Mononuclear cell (primary cell): ENCODE results near the gene PDHB. TPM values are rescaled to one million over a fixed set of nuclear protein-coding genes. Genes with fewer than 3 reads are reported as not detected.

Source experiments
- H3K27me3 ChIP-seq: 2 replicates; pipeline ENCODE4 v1.6.0; 2011; ENCODE audit warnings: low read length, control low read depth; ENCODE audit not compliant: insufficient read depth
- H3K4me1 ChIP-seq: 2 replicates; pipeline ENCODE4 v1.5.1; 2011; ENCODE audit warnings: mild to moderate bottlenecking, low read length, control low read depth; ENCODE audit not compliant: insufficient read depth
- H3K4me3 ChIP-seq: 2 replicates; pipeline ENCODE4 v1.5.1; 2011; ENCODE audit warnings: mild to moderate bottlenecking, low read length, moderate library complexity
- H3K9me3 ChIP-seq: 2 replicates; pipeline ENCODE4 v1.5.1; 2011; ENCODE audit warnings: low read depth, mild to moderate bottlenecking, control low read depth, low read length
- total RNA-seq: library from RNA; depleted of rRNA; stranded (reverse); fragments of >200 nt; gene quantifications from one replicate; pipeline ENCODE4 v1.2.3, GENCODE V29; 2012

The PDHB gene
- total RNA-seq, 1 donor = 21.5 TPM

DNA sequence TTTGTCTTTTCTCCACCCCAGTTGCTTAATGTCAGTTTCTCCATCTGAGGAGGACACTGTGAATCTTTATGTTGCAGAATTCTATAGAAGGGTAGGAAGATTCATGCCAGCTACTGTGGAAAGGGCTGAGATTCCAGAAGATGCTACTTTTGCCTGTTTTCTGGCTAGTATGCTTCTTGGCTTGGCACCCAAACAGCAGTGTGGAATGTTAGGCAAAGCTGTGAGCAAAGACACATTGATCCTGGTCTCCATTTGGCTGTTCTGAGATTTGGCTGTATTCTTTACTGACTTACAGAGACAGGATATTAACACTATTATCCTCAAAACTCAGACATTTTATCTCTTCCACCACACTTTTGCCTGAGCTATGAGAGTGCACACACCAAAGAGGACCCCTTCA is 39.3 kb downstream of the PDHB start:
- Histone ChIP-seq H3K9me3 (no peaks in the 10 kb centered on the region), H3K4me1 (no peaks in the 10 kb centered on the region), H3K4me3 (no peak overlapping the region), H3K27me3 (no peaks in the 10 kb centered on the region)

DNA sequence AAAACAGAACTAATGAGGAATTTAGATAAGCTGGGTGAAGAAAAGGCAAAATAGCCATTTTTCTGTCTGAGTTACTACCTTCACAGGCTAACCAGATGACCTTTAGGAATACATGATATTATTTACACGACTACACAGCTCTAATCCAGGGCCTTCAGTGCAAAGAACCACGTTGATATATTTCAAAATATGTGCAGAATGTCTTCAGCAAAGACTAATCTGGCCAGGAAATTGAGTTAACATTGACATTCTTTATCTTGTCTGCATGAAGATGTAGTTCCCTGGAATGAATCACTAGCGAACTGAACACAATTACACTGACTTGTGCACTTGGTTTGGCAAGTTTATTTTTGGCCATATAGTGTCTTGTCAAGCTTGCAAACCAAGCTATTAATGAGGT is 41.5 kb downstream of the PDHB start:
- Histone ChIP-seq H3K4me1 (peaks cover 5% of the 10 kb centered on the region), H3K4me3 (no peak overlapping the region), H3K27me3 (no peaks in the 10 kb centered on the region), H3K9me3 (no peaks in the 10 kb centered on the region)

- Histone ChIP-seq H3K9me3 (no peaks in the 10 kb centered on the region), H3K4me3 (no peak overlapping the region), H3K4me1 (peaks cover 5% of the 10 kb centered on the region), H3K27me3 (no peaks in the 10 kb centered on the region)
These were observed 42.3 kb downstream of the PDHB start for GRCh38 chr3:58391156-58391865.

GRCh38 chr3:58388550-58389091 is 45.0 kb downstream of the PDHB start:
- Histone ChIP-seq H3K4me1 (peaks cover 5% of the 10 kb centered on the region), H3K9me3 (no peaks in the 10 kb centered on the region), H3K27me3 (no peaks in the 10 kb centered on the region), H3K4me3 (no peak overlapping the region)

DNA sequence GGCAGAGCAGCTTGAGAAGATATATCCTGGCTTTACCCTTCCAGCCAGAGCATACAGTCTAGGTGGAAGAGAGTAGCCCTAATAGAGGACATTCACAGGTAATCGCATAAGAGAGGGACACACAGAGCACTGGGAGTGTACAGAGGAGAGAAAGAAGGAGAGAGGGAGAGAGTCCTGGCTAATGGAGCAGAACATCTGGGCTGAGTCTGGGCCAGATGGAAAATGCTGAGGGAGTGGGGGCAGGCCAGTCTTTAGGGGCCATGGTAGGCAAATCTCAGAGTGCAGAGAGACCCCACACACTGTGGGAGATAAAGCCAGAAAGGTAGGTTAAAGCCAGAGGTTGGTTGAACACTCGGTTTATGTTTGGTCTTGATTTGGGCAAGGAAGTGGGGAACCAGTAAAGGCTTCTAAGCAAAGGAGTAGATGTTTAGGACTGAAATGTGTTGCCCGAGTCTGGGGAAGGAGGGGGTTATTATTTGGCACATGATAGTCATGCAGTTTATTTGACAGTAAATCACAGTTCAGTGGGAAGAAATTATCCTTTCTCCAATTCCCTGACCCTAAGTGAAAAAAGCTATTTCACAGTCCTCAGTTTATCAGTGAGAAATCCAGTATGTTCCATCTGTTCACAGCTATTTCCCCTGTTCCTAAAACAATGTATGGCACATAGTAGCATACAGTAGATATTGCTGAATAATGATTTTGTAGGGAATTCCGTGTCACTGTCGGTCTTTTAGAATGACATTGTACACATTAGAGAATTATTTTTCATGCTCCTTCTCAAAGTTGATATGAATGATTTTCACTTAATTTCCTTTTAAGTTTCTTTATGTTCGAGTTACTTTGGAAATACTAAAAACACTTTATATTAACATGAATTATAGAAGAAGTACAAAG is 45.7 kb downstream of the PDHB start:
- H3K27me3 ChIP-seq = no peaks in the 10 kb centered on the region
- H3K9me3 ChIP-seq = no peaks in the 10 kb centered on the region
- H3K4me3 ChIP-seq = no peak overlapping the region
- H3K4me1 ChIP-seq = peaks cover 5% of the 10 kb centered on the region

DNA sequence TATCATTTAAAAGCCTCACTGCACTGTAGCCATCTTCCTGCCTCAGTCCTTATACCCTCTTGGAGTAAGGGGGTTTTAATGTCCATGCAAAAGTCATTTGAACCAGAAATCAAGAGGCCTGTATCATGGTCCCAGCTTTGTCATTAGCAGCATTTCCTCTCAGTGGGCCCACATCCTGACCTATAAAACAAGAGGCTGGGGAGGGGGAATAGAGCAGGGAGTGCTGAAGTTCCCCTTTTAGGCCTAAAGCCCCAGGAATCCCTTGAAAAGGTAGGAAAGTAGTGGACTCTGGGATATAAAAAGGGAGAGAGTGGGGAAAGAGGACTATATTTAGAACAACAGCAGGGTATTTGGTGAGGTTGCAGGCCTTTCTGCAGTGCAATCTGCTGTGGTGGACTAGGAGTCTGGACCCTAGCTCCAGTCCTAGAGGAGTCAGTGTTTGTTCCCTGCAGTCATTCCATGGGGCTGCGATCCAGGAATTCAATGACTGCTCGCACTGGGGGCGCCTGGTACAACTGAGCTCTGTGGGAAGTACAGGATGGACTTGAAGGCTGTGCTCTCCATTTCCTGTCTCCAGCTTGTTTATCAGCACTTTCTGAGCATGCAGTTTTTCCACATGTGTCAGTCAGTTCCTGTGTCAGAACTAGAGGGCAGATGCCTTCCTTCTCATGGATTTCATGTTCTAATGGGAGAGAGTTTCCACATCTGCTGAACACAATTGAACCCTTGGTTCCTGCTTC is 46.8 kb downstream of the PDHB start:
- Histone ChIP-seq H3K9me3 (no peaks in the 10 kb centered on the region), H3K4me1 (peaks cover 5% of the 10 kb centered on the region), H3K27me3 (no peaks in the 10 kb centered on the region), H3K4me3 (no peak overlapping the region)

DNA sequence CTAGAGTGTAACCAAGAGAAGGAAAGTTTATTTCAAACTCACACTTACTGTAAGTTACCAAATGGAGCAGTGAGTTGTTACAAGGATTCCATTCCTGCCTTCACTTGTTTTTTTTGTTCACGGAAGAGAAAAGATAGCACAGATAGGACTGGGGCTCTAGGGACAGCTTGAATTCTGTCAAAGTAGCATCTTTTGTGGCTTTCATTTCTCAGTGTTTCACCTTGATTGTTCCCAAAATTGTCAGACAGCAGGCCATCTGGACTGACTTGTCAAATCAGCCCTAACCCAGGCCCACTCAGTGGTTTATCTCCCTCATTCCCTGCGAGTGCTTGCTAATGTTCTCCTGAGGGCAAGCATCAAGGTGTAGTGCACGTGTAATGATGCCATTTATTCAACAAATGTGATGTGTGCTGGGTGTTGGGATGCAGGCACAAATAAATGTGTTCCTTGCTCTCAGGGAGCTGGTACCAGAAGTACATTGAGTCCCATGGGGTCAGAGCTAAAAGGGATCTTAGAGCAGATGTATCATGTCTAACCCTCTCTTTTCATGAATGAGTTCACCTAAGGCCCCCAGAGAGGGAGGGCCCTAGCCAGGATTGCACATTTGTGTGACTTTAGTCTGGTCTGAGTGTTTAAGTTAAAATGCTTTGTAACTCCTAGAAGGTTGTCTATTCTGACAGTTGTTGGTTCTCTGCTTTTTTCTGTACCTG is 49.1 kb downstream of the PDHB start:
- Histone ChIP-seq H3K4me3 (no peak overlapping the region), H3K27me3 (no peaks in the 10 kb centered on the region), H3K4me1 (peaks cover 5% of the 10 kb centered on the region), H3K9me3 (no peaks in the 10 kb centered on the region)

DNA sequence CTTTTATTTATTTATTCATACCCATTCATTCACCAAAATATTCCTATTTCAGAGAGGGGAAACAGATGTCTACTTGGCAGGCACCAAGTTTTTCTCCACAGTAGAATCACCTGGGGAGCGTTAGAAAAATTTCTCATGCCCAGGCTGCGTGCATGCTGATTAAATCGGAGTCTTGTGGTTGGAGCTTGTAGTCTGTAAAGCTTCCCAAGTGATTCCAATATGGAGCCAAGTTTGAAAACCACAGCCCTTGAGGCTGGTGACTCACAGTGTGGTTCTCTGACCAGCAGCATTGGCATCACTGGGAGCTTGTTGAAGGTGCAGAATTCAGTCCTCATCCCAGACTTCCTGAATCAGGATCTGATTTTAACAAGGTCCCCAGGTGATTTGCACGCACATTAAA is 49.7 kb downstream of the PDHB start:
- H3K4me3 ChIP-seq = no peak overlapping the region
- no peaks in the 10 kb centered on the region for H3K9me3 ChIP-seq
- H3K27me3 ChIP-seq = no peaks in the 10 kb centered on the region
- peaks cover 4% of the 10 kb centered on the region for H3K4me1 ChIP-seq

DNA sequence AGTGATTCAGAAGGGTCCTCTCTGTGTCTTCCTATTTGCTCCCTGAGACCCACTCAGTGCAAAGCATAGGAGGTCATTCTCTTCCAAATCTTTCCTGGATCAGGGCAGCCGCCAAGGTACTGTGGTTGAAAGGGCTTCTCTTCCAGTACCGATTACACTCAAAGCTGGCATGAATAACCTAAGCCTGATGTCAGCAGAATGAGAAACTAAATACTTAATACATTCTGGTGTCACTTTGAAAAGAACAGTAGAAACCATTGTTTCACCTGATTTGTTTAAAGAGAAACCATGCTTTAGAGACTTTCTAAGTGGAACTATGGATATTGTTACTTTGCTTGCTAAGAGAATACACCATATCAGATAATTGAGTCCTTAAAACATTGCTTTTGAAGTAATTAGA is 50.2 kb downstream of the PDHB start:
- Histone ChIP-seq H3K9me3 (no peaks in the 10 kb centered on the region), H3K27me3 (no peaks in the 10 kb centered on the region), H3K4me3 (no peak overlapping the region), H3K4me1 (no peaks in the 10 kb centered on the region)

DNA sequence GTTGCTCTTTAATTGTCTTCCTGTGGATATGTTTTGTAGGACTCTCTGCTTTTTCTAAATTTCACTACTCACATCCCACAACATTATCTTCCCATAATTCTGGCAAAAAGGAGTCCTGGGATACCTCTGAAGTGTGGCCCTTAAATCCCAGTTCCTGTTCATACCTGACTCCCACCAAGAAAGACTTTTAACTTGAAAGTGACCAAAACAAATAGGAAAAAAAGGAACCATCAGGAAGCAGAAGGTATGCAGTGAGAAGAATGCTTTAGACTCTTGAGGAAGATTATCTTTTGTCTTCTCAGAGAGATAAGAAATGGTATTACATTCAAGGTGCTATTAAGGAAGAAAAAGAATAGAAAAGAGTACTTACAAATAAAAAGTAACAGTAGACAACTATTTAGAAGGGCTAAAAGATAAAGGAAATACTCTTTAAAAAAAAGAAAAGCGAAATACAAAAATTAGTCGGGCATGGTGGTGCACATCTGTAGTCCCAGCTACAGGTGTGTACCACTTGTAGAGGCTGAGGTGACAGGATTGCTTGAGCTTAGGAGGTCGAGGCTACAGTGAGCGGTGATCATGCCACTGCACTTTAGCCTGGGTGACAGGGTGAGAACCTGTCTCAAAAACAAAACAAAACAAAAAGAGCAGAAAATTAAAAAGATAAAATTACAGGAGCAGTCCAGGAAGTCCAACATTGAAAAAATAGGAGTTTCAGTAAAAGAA is 54.1 kb downstream of the PDHB start:
- Histone ChIP-seq H3K27me3 (no peaks in the 10 kb centered on the region), H3K4me1 (no peaks in the 10 kb centered on the region), H3K9me3 (no peaks in the 10 kb centered on the region), H3K4me3 (no peak overlapping the region)

GRCh38 chr3:58377750-58378149 is 55.9 kb downstream of the PDHB start:
- no peaks in the 10 kb centered on the region for H3K27me3 ChIP-seq
- no peaks in the 10 kb centered on the region for H3K9me3 ChIP-seq
- no peak overlapping the region for H3K4me3 ChIP-seq
- H3K4me1 ChIP-seq = no peaks in the 10 kb centered on the region
